Neuronal stem cell (in vitro differentiated cells): ENCODE measurements around the gene TMEM222.
A peak's percentile ranks its signal among the peaks of the same experiment; 100 is the strongest.

Experiments
- DNase-seq: peaks from one replicate; pipeline ENCODE4 v3.0.0-alpha.2; 2013; ENCODE audit warnings: low spot score
- H2AFZ ChIP-seq: one replicate; pipeline ENCODE4 v1.6.1; 2013; ENCODE audit warnings: mild to moderate bottlenecking, low read length, inconsistent platforms
- H2AK5ac ChIP-seq: 2 replicates; pipeline ENCODE4 v1.6.1; 2013; ENCODE audit warnings: low read depth, mild to moderate bottlenecking, inconsistent platforms, low read length, moderate library complexity, mixed read lengths
- H2BK120ac ChIP-seq: 2 replicates; pipeline ENCODE4 v1.6.1; 2013; ENCODE audit warnings: low read depth, mild to moderate bottlenecking, inconsistent platforms, low read length, moderate library complexity, mixed read lengths
- H2BK12ac ChIP-seq: one replicate; pipeline ENCODE4 v1.6.1; 2013; ENCODE audit warnings: low read length, inconsistent platforms
- H2BK15ac ChIP-seq: 2 replicates; pipeline ENCODE4 v1.6.1; 2013; ENCODE audit warnings: mild to moderate bottlenecking, low read length, inconsistent platforms, mixed read lengths
- H2BK5ac ChIP-seq: one replicate; pipeline ENCODE4 v1.6.1; 2013; ENCODE audit warnings: inconsistent platforms, mild to moderate bottlenecking, low read length, moderate library complexity
- H3K14ac ChIP-seq: one replicate; pipeline ENCODE4 v1.6.1; 2013; ENCODE audit warnings: low read length, inconsistent platforms
- H3K18ac ChIP-seq: 2 replicates; pipeline ENCODE4 v1.6.1; 2013; ENCODE audit warnings: low read length, inconsistent platforms
- H3K23ac ChIP-seq: 2 replicates; pipeline ENCODE4 v1.6.1; 2013; ENCODE audit warnings: low read depth, mild to moderate bottlenecking, mixed read lengths, low read length, inconsistent platforms; ENCODE audit not compliant: poor library complexity
- H3K27ac ChIP-seq: replicated peaks from 3 replicates; pipeline ENCODE4 v1.5.1; 2013; ENCODE audit warnings: low read length, inconsistent platforms
- H3K27me3 ChIP-seq, 3 experiments: 2 replicates each; pipeline ENCODE4 v1.6.1; 2013; ENCODE audit warnings: low read length in 3 of 3, mild to moderate bottlenecking in 2 of 3, inconsistent platforms in 1 of 3, low read depth in 1 of 3, mixed read lengths in 1 of 3, moderate library complexity in 1 of 3; ENCODE audit not compliant: control insufficient read depth in 3 of 3, insufficient read depth in 3 of 3
- H3K36me3 ChIP-seq, 2 donors: replicated peaks in 1 of 2; 2 replicates each; pipeline ENCODE4 v1.6.1; 2013; ENCODE audit warnings: low read length in 2 of 2; ENCODE audit not compliant: control insufficient read depth in 2 of 2, insufficient read depth in 2 of 2
- H3K4ac ChIP-seq: 2 replicates; pipeline ENCODE4 v1.6.1; 2013; ENCODE audit warnings: inconsistent platforms, mild to moderate bottlenecking, low read length, moderate library complexity
- H3K4me1 ChIP-seq, 2 donors: 1 replicate in 1 of 2; 2 replicates in 1 of 2; pipeline ENCODE4 v1.6.1; 2013; ENCODE audit warnings: low read length in 2 of 2, low read depth in 1 of 2; ENCODE audit not compliant: control insufficient read depth in 2 of 2, insufficient read depth in 1 of 2
- H3K4me2 ChIP-seq: one replicate; pipeline ENCODE4 v1.6.1; 2013; ENCODE audit warnings: mild to moderate bottlenecking, low read length, inconsistent platforms; ENCODE audit not compliant: insufficient read depth, poor library complexity, severe bottlenecking
- H3K4me3 ChIP-seq, 2 donors: 2 replicates each; pipeline ENCODE4 v1.5.1; 2013; ENCODE audit warnings: low read length in 2 of 2, mild to moderate bottlenecking in 2 of 2, inconsistent platforms in 1 of 2, moderate library complexity in 1 of 2
- H3K79me1 ChIP-seq: one replicate; pipeline ENCODE4 v1.6.1; 2013; ENCODE audit warnings: low read depth, mild to moderate bottlenecking, inconsistent platforms, low read length, moderate library complexity
- H3K9ac ChIP-seq: one replicate; pipeline ENCODE4 v1.6.1; 2013; ENCODE audit warnings: mild to moderate bottlenecking, low read depth, low read length, inconsistent platforms; ENCODE audit not compliant: poor library complexity
- H3K9me3 ChIP-seq, 2 donors: replicated peaks in 1 of 2; 2 replicates each; pipeline versions ENCODE3 to v1.6.1; 2013; ENCODE audit warnings: low read length in 2 of 2, mild to moderate bottlenecking in 2 of 2, inconsistent platforms in 1 of 2, low read depth in 1 of 2, mixed read lengths in 1 of 2, moderate library complexity in 1 of 2; ENCODE audit not compliant: control insufficient read depth in 2 of 2, insufficient read depth in 1 of 2
- H4K8ac ChIP-seq: one replicate; pipeline ENCODE4 v1.6.1; 2013; ENCODE audit warnings: low read depth, mild to moderate bottlenecking, inconsistent platforms, low read length, moderate library complexity
- H4K91ac ChIP-seq: one replicate; pipeline ENCODE4 v1.6.1; 2013; ENCODE audit warnings: low read length, low read depth, mild to moderate bottlenecking, inconsistent platforms; ENCODE audit not compliant: poor library complexity
- WGBS, 2 donors: extraction: QIAGEN DNeasy Blood & Tissue Kit; methylation state at CpG; one replicate each; pipeline ENCODE4 v1.1.7; 2013; ENCODE audit warnings: missing lambda C conversion rate in 2 of 2, mixed read lengths in 1 of 2; ENCODE audit not compliant: insufficient read length in 2 of 2, insufficient replicate concordance in 1 of 2; ENCODE audit errors: extremely low coverage in 2 of 2; 5-methylcytosine and 5-hydroxymethylcytosine counted together

Gene TMEM222

GRCh38 chr1:27314737-27315136, 7.2 kb upstream of the TMEM222 start:
- no peaks in the 10 kb centered on the region for H3K27me3 ChIP-seq
- H2BK15ac ChIP-seq = no peak overlapping the region
- no peak overlapping the region for H3K9ac ChIP-seq
- H3K4ac ChIP-seq = no peak overlapping the region
- H3K18ac ChIP-seq = no peak overlapping the region
- WGBS, 2 donors = no CpG with 5 or more reads among the region's 2 CpGs
- no peak overlapping the region for H3K23ac ChIP-seq
- peaks cover 0 to 2% of the 10 kb centered on the region in 2 donors for H3K36me3 ChIP-seq
- H2AFZ ChIP-seq = peak overlapping the region; percentile 39
- H3K14ac ChIP-seq = no peak overlapping the region
- peaks cover 0 to 2% of the 10 kb centered on the region in 2 donors for H3K9me3 ChIP-seq
- no peak overlapping the region for H2BK12ac ChIP-seq
- H4K91ac ChIP-seq = no peak overlapping the region
- H4K8ac ChIP-seq = no peak overlapping the region
- H3K27ac ChIP-seq = no peak overlapping the region
- H2BK5ac ChIP-seq = no peak overlapping the region
- H2AK5ac ChIP-seq = no peak overlapping the region
- peaks cover 0 to 12% of the 10 kb centered on the region in 2 donors for H3K4me1 ChIP-seq
- no peak for DNase-seq
- no peak overlapping the region for H3K4me2 ChIP-seq
- H3K4me3 ChIP-seq = no peak overlapping the region
- H2BK120ac ChIP-seq = no peak overlapping the region
- H3K79me1 ChIP-seq = no peaks in the 10 kb centered on the region

- Histone ChIP-seq H3K4me2 (no peak overlapping the region), H3K23ac (no peak overlapping the region), H4K8ac (no peak overlapping the region), H3K14ac (no peak overlapping the region), H3K27me3 (no peaks in the 10 kb centered on the region), H2AFZ (no peak overlapping the region), H3K79me1 (no peaks in the 10 kb centered on the region), H2BK15ac (no peak overlapping the region), H3K27ac (no peak overlapping the region), H2BK12ac (no peak overlapping the region), H4K91ac (no peak overlapping the region), H3K18ac (no peak overlapping the region), H3K4me3 (no peak overlapping the region), H3K4me1 (peaks cover 1 to 12% of the 10 kb centered on the region in 2 donors), H3K36me3 (no peaks in the 10 kb centered on the region), H3K9me3 (no peaks in the 10 kb centered on the region), H3K4ac (no peak overlapping the region), H2AK5ac (no peak overlapping the region), H2BK120ac (no peak overlapping the region), H3K9ac (no peak overlapping the region), H2BK5ac (no peak overlapping the region)
- WGBS, 2 donors = no CpG with 5 or more reads among the region's 5 CpGs
- DNase-seq = no peak
These were observed 5.1 kb upstream of the TMEM222 start for GRCh38 chr1:27316860-27317259.

GRCh38 chr1:27318136-27318535, 3.8 kb upstream of the TMEM222 start:
- H2AFZ ChIP-seq = peak overlapping the region; percentile 80
- no peak overlapping the region for H4K91ac ChIP-seq
- no CpG with 5 or more reads among the region's 4 CpGs for WGBS, 2 donors
- no peak overlapping the region for H3K9ac ChIP-seq
- DNase-seq = no peak
- no peak overlapping the region for H2BK12ac ChIP-seq
- H4K8ac ChIP-seq = no peak overlapping the region
- H3K18ac ChIP-seq = no peak overlapping the region
- no peak overlapping the region for H3K23ac ChIP-seq
- H3K9me3 ChIP-seq = no peaks in the 10 kb centered on the region
- no peak overlapping the region for H2BK5ac ChIP-seq
- peak overlapping the region in 1 of 2 donors; percentile 9 for H3K4me3 ChIP-seq
- H2BK15ac ChIP-seq = no peak overlapping the region
- no peak overlapping the region for H2BK120ac ChIP-seq
- no peaks in the 10 kb centered on the region for H3K27me3 ChIP-seq
- H3K4me2 ChIP-seq = no peak overlapping the region
- H3K14ac ChIP-seq = no peak overlapping the region
- no peaks in the 10 kb centered on the region for H3K36me3 ChIP-seq
- H3K27ac ChIP-seq = no peak overlapping the region
- peaks cover 6 to 12% of the 10 kb centered on the region in 2 donors for H3K4me1 ChIP-seq
- H3K4ac ChIP-seq = no peak overlapping the region
- peaks cover 7% of the 10 kb centered on the region for H3K79me1 ChIP-seq
- no peak overlapping the region for H2AK5ac ChIP-seq

GRCh38 chr1:27318596-27318995, 3.4 kb upstream of the TMEM222 start:
- no peak overlapping the region for H2BK12ac ChIP-seq
- H2AK5ac ChIP-seq = no peak overlapping the region
- H2BK120ac ChIP-seq = no peak overlapping the region
- peaks cover 6 to 12% of the 10 kb centered on the region in 2 donors for H3K4me1 ChIP-seq
- no peaks in the 10 kb centered on the region for H3K9me3 ChIP-seq
- H3K23ac ChIP-seq = no peak overlapping the region
- no peak overlapping the region for H3K14ac ChIP-seq
- H3K18ac ChIP-seq = no peak overlapping the region
- no peak overlapping the region for H4K8ac ChIP-seq
- H3K4me2 ChIP-seq = no peak overlapping the region
- H3K79me1 ChIP-seq = peaks cover 7% of the 10 kb centered on the region
- DNase-seq = no peak
- no peak overlapping the region for H2BK15ac ChIP-seq
- H2BK5ac ChIP-seq = no peak overlapping the region
- H4K91ac ChIP-seq = no peak overlapping the region
- H3K9ac ChIP-seq = no peak overlapping the region
- H3K4ac ChIP-seq = no peak overlapping the region
- peak overlapping the region; percentile 80 for H2AFZ ChIP-seq
- no peaks in the 10 kb centered on the region for H3K36me3 ChIP-seq
- no peak overlapping the region for H3K27ac ChIP-seq
- H3K4me3 ChIP-seq = no peak overlapping the region
- no CpG with 5 or more reads among the region's 1 CpG for WGBS, 2 donors
- no peaks in the 10 kb centered on the region for H3K27me3 ChIP-seq
